HepG2 (cell line): ENCODE data around the gene GRAMD1B.

Source experiments
- ATF6 ChIP-seq: sonication (generic); formaldehyde crosslinking; conservative IDR thresholded peaks from 2 replicates; pipeline ENCODE4 v1.4.0; 2020; ENCODE audit warnings: missing genetic modification reagents
- EZH2 ChIP-seq: conservative IDR thresholded peaks from 2 replicates; pipeline ENCODE4 v1.6.1; 2012; ENCODE audit warnings: mild to moderate bottlenecking, low read depth, low read length, moderate library complexity
- MXD4 ChIP-seq: IDR thresholded peaks from 2 replicates; pipeline ENCODE4 v1.6.1; 2016; ENCODE audit warnings: mild to moderate bottlenecking, missing biosample characterization, missing genetic modification reagents
- MXI1 ChIP-seq: IDR thresholded peaks from 3 replicates; pipeline ENCODE4 v1.6.1; 2012; ENCODE audit warnings: low read depth, low read length, inconsistent platforms, borderline replicate concordance
- POLR2AphosphoS5 ChIP-seq: IDR thresholded peaks from 2 replicates; pipeline ENCODE4 v1.6.1; 2012; ENCODE audit warnings: low read depth, low read length
- RBAK ChIP-seq: sonication (generic); formaldehyde crosslinking; IDR thresholded peaks from 2 replicates; pipeline ENCODE4 v1.5.1; 2020; ENCODE audit warnings: mild to moderate bottlenecking, missing genetic modification reagents
- ZBTB46 ChIP-seq: sonication (generic); formaldehyde crosslinking; IDR thresholded peaks from 2 replicates; pipeline ENCODE4 v1.4.0; 2020; ENCODE audit warnings: mild to moderate bottlenecking, missing genetic modification reagents, borderline replicate concordance
- ZNF354B ChIP-seq: sonication (generic); formaldehyde crosslinking; IDR thresholded peaks from 2 replicates; pipeline ENCODE4 v1.8.0; 2022; ENCODE audit warnings: mild to moderate bottlenecking, missing genetic modification reagents

- TF ChIP-seq ZNF354B (CRISPR knock-in tag): no peak
- TF ChIP-seq ZBTB46 (CRISPR knock-in tag): no peak
- TF ChIP-seq MXI1: no peak
- TF ChIP-seq EZH2: no peak
- TF ChIP-seq MXD4: no peak
- no peak for TF ChIP-seq ATF6 (CRISPR knock-in tag)
- TF ChIP-seq POLR2AphosphoS5: no peak
- TF ChIP-seq RBAK (CRISPR knock-in tag): no peak
These were observed 93.5 kb downstream of the GRAMD1B start for GRCh38 chr11:123523539-123523938.
